Neural progenitor cell (in vitro differentiated cells): ENCODE measurements around the gene ANKS4B.

Experiments
- EZH2 ChIP-seq: fragments of 200-600 bp; sonication (generic); IDR thresholded peaks from 2 replicates; pipeline ENCODE4 v1.6.1; 2017; ENCODE audit warnings: antibody characterized with exemption, mild to moderate bottlenecking, moderate library complexity
- EZH2phosphoT487 ChIP-seq: fragments of 200-600 bp; sonication (generic); IDR thresholded peaks from 2 replicates; pipeline ENCODE4 v1.6.1; 2017; ENCODE audit warnings: antibody characterized with exemption
- TF ChIP-seq, protein P1 (sequence below): fragments of 200-600 bp; sonication (generic); IDR thresholded peaks from 2 replicates; pipeline ENCODE4 v1.5.1; 2017; ENCODE audit warnings: antibody characterized with exemption, mild to moderate bottlenecking

DNA sequence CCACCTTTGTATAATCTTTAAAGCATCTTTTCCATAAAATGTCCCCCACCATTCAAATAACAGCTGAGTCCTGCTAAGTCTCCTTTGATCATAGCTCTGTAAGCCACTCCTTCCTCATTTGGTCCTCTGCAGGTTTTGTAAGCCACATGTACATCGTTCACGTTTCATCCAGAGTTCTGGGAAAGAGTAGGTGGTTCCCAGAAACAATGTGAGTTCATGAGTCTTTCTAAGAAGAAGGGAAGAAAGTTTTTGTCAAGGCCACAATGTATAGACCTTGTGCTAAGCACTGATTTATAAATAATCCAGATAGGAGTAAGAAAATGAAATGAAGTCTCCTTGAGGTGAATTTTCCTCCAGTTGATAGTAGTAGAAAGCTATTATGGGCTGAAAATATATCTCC, 8.7 kb upstream of the ANKS4B start:
- TF ChIP-seq, protein P1, sequence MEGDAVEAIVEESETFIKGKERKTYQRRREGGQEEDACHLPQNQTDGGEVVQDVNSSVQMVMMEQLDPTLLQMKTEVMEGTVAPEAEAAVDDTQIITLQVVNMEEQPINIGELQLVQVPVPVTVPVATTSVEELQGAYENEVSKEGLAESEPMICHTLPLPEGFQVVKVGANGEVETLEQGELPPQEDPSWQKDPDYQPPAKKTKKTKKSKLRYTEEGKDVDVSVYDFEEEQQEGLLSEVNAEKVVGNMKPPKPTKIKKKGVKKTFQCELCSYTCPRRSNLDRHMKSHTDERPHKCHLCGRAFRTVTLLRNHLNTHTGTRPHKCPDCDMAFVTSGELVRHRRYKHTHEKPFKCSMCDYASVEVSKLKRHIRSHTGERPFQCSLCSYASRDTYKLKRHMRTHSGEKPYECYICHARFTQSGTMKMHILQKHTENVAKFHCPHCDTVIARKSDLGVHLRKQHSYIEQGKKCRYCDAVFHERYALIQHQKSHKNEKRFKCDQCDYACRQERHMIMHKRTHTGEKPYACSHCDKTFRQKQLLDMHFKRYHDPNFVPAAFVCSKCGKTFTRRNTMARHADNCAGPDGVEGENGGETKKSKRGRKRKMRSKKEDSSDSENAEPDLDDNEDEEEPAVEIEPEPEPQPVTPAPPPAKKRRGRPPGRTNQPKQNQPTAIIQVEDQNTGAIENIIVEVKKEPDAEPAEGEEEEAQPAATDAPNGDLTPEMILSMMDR: no peak
- TF ChIP-seq EZH2 (no peak), EZH2phosphoT487 (no peak)
